Measurements from ENCODE around the gene IL19. TPM values are rescaled to one million over a fixed set of nuclear protein-coding genes. Genes with fewer than 3 reads are reported as not detected.

Gene IL19
- total and polyA plus RNA-seq, 9 of the 15 experiments (the other 6 are each of a cell fraction or from before 2014, with no cell fraction given) = not detected

DNA sequence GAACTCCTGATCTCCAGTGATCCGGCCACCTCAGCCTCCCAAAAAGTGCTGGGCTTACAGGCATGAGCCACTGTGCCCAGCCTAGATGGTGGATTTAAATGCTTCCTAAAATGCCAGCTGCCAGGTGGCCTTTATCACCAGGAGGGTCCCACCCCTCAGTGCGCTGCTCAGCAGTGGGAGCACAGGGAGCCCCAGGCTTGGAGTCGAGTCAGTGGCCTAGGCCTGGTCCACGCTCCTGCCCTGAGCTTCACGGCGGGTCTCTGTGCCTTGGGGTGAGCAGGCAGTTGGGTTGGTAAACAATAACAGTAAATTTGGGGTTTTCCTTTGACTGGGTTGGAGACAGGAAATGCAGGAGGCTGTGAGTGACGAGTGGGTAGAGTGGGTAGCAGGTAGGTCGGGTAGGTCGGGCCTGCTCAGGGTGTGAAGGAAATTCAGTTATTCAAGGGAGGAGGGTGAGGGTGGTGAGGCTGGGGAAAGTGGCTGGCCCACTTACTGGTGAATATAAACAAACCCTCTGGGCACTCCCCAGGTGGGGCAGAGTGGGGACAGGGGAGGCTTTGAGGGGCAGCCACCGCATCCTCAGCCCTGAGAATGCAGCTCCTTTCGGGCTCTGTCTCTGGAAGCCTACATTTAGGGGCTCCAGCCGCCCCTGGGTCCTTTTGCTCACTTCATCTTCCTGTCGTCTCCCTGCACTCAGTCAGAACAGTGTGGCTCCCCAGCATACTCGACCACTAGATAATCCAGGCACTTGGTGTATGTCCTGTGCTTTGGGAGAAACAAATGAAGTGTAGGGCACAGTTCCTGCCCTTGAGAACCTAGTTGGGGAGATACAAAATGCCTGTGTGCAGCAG lies 33.5 kb upstream of the IL19 start:
- no peak overlapping the region for H2AFZ ChIP-seq (ENCODE audit: low read depth, low read length)
- in situ Hi-C loops (cut with MboI) = loop anchor here (5.0 kb wide), 3 partner anchors 65 to 245 kb away; no protein-coding TSS in a partner anchor
- peaks cover 11% of the 10 kb centered on the region in 2 experiments for H3K27me3 ChIP-seq (ENCODE audit: control insufficient read depth in 2 of 2, insufficient read depth in 2 of 2, low read length in 2 of 2)
- BruUV-seq (replicated peaks) = no TSS peak
- DNase-seq (ENCODE audit: extremely low read depth in 1 of 4, low spot score in 3 of 4) (no peak), FAIRE-seq (no peak), ATAC-seq (no peak)
- H4K20me1 ChIP-seq (replicated peaks; ENCODE audit: control insufficient read depth, insufficient read depth, low read length) = peaks cover 36% of the 10 kb centered on the region
- 76% methylated on average over 14 of the region's 14 CpGs for WGBS (ENCODE audit: insufficient coverage, low coverage, missing lambda C conversion rate)
- ChIA-PET POLR2A (interaction anchor here (0.6 to 1.3 kb wide), 3 partner anchors 12 to 196 kb away, joined by 3 read pairs; no protein-coding TSS in a partner anchor), CTCF (ENCODE audit: low intra/inter-chr PET ratio) (interaction anchor here (1.6 to 2.1 kb wide), 2 partner anchors 71 to 175 kb away, joined by 6 to 10 read pairs; no protein-coding TSS in a partner anchor)
- no peaks in the 10 kb centered on the region for H3K9me3 ChIP-seq (replicated peaks; ENCODE audit: control insufficient read depth, insufficient read depth, low read depth, low read length)
- no peak overlapping the region for H3K27ac ChIP-seq (ENCODE audit: extremely low read depth, low read depth, low read length)
- no peak overlapping the region for H3K4me3 ChIP-seq
- intact Hi-C loops (cut with micrococcal nuclease) = loop anchor here (5.0 to 10.0 kb wide), 3 partner anchors 242 to 760 kb away; partner anchors contain the start of gene CR1
- H3K9ac ChIP-seq (ENCODE audit: insufficient read depth in 1 of 2, low read depth in 2 of 2, low read length in 2 of 2) = peak overlapping the region in 1 of 2 experiments; percentile 40; a peak in 1 of 4 replicates
- peaks cover 23% of the 10 kb centered on the region; the same call in 2 of the 3 replicates for H3K36me3 ChIP-seq (ENCODE audit: control insufficient read depth, insufficient read depth, low read length)
- H3K4me2 ChIP-seq (ENCODE audit: insufficient read depth, low read length) = no peak overlapping the region
- peaks cover 10 to 17% of the 10 kb centered on the region in 2 experiments for H3K4me1 ChIP-seq (replicated peaks in 1 of 2; ENCODE audit: control insufficient read depth in 2 of 2, insufficient read depth in 2 of 2, low read length in 2 of 2)
- peaks cover 13% of the 10 kb centered on the region for H3K9me1 ChIP-seq (ENCODE audit: control insufficient read depth, insufficient read depth, low read length)
- no peaks in the 10 kb centered on the region for H3K79me2 ChIP-seq (ENCODE audit: control insufficient read depth, insufficient read depth, low read length)
- TF ChIP-seq ZFP1 (CRISPR knock-in tag; IDR thresholded peaks at IDR 0.05) (no peak), SAFB2 (IDR thresholded peaks at IDR 0.05; ENCODE audit: borderline replicate concordance, low read depth, low read length, severe bottlenecking) (no peak), XRCC5 (IDR thresholded peaks at IDR 0.05; ENCODE audit: low read depth, low read length) (no peak), ZNF263 (CRISPR knock-in tag; IDR thresholded peaks at IDR 0.05; ENCODE audit: borderline replicate concordance) (0 out of 2 replicates have a peak, but pooled peaks have one; percentile 10), POLR2G (IDR thresholded peaks at IDR 0.05; ENCODE audit: low read depth, low read length) (peak; percentile 50), GABPA (tag; conservative IDR thresholded peaks at IDR 0.05; ENCODE audit: low read depth) (no peak), MAFG (tag; conservative IDR thresholded peaks at IDR 0.05) (no peak), BCL6 (CRISPR knock-in tag; IDR thresholded peaks at IDR 0.05) (no peak), FOXP1 (CRISPR knock-in tag; IDR thresholded peaks at IDR 0.05) (no peak), ZSCAN29 (IDR thresholded peaks at IDR 0.05) (no peak), STAT5B (CRISPR knock-in tag; IDR thresholded peaks at IDR 0.05) (no peak), TCF7 (IDR thresholded peaks at IDR 0.05; ENCODE audit: borderline replicate concordance) (no peak), POLR2B (IDR thresholded peaks at IDR 0.05; ENCODE audit: low read depth, partially characterized antibody) (peak; percentile 9)
- TF ChIP-seq, protein P1, sequence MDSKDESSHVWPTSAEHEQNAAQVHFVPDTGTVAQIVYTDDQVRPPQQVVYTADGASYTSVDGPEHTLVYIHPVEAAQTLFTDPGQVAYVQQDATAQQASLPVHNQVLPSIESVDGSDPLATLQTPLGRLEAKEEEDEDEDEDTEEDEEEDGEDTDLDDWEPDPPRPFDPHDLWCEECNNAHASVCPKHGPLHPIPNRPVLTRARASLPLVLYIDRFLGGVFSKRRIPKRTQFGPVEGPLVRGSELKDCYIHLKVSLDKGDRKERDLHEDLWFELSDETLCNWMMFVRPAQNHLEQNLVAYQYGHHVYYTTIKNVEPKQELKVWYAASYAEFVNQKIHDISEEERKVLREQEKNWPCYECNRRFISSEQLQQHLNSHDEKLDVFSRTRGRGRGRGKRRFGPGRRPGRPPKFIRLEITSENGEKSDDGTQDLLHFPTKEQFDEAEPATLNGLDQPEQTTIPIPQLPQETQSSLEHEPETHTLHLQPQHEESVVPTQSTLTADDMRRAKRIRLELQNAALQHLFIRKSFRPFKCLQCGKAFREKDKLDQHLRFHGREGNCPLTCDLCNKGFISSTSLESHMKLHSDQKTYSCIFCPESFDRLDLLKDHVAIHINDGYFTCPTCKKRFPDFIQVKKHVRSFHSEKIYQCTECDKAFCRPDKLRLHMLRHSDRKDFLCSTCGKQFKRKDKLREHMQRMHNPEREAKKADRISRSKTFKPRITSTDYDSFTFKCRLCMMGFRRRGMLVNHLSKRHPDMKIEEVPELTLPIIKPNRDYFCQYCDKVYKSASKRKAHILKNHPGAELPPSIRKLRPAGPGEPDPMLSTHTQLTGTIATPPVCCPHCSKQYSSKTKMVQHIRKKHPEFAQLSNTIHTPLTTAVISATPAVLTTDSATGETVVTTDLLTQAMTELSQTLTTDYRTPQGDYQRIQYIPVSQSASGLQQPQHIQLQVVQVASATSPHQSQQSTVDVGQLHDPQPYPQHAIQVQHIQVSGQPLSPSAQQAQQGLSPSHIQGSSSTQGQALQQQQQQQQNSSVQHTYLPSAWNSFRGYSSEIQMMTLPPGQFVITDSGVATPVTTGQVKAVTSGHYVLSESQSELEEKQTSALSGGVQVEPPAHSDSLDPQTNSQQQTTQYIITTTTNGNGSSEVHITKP (IDR thresholded peaks at IDR 0.05; ENCODE audit: partially characterized antibody) = no peak

Data from K562 (cell line).